ENCODE results near the gene ETV2. TPM values are rescaled to one million over a fixed set of nuclear protein-coding genes. Genes with fewer than 3 reads are reported as not detected.

The ETV2 gene
- total and polyA plus RNA-seq, 4 donors, result 0.17 to 1.8 (median 1.1) TPM

GRCh38 chr19:35655600-35655999, 14.1 kb downstream of the ETV2 start:
- Histone ChIP-seq H3K9me3 (ENCODE audit: control insufficient read depth in 4 of 4, low read length in 3 of 4) (no peaks in the 10 kb centered on the region), H3K9ac (ENCODE audit: low read depth in 1 of 2, low read length in 2 of 2) (no peak overlapping the region), H3K36me3 (ENCODE audit: control insufficient read depth in 4 of 4, insufficient read depth in 3 of 4, low read depth in 1 of 4, low read length in 3 of 4) (peaks cover 21 to 64% (median 31%) of the 10 kb centered on the region in 4 donors), H3K27me3 (ENCODE audit: control insufficient read depth in 4 of 4, insufficient read depth in 4 of 4, low read length in 3 of 4) (no peaks in the 10 kb centered on the region), H3K4me3 (ENCODE audit: low read depth in 1 of 3, low read length in 3 of 3) (no peak overlapping the region), H3K27ac (ENCODE audit: low read depth in 1 of 2, low read length in 2 of 2) (no peak overlapping the region), H3K4me1 (ENCODE audit: control insufficient read depth in 4 of 4, insufficient read depth in 4 of 4, low read length in 3 of 4) (peaks cover under 1 to 4% (median 3%) of the 10 kb centered on the region in 4 donors)
- TF ChIP-seq GABPA (IDR thresholded peaks at IDR 0.05 in 1 of 2, conservative IDR thresholded peaks at IDR 0.05 in 1 of 2), result no peak
- DNase-seq (ENCODE audit: low spot score), result no peak
- 93% methylated on average over 4 of the region's 4 CpGs for WGBS

- no peak overlapping the region for H3K27ac ChIP-seq (ENCODE audit: low read depth in 1 of 2, low read length in 2 of 2)
- no peak overlapping the region for H3K9ac ChIP-seq (ENCODE audit: low read depth in 1 of 2, low read length in 2 of 2)
- H3K27me3 ChIP-seq (ENCODE audit: control insufficient read depth in 4 of 4, insufficient read depth in 4 of 4, low read length in 3 of 4), result no peaks in the 10 kb centered on the region
- 89% methylated on average over 6 of the region's 6 CpGs for WGBS
- no peak overlapping the region for H3K4me3 ChIP-seq (ENCODE audit: low read depth in 1 of 3, low read length in 3 of 3)
- no peak for TF ChIP-seq MAX (IDR thresholded peaks at IDR 0.05)
- TF ChIP-seq GABPA (IDR thresholded peaks at IDR 0.05 in 1 of 2, conservative IDR thresholded peaks at IDR 0.05 in 1 of 2), result no peak
- DNase-seq (ENCODE audit: low spot score), result no peak
- peaks cover 18 to 55% (median 30%) of the 10 kb centered on the region in 4 donors for H3K36me3 ChIP-seq (ENCODE audit: control insufficient read depth in 4 of 4, insufficient read depth in 3 of 4, low read depth in 1 of 4, low read length in 3 of 4)
- no peaks in the 10 kb centered on the region for H3K9me3 ChIP-seq (ENCODE audit: control insufficient read depth in 4 of 4, low read length in 3 of 4)
- H3K4me1 ChIP-seq (ENCODE audit: control insufficient read depth in 4 of 4, insufficient read depth in 4 of 4, low read length in 3 of 4), result peaks cover 6 to 12% (median 9%) of the 10 kb centered on the region in 4 donors
These were observed 15.2 kb downstream of the ETV2 start for GRCh38 chr19:35656700-35657099.

- WGBS, result 92% methylated on average over 15 of the region's 15 CpGs
- Histone ChIP-seq H3K9me3 (ENCODE audit: control insufficient read depth in 4 of 4, low read length in 3 of 4) (no peaks in the 10 kb centered on the region), H3K27ac (ENCODE audit: low read depth in 1 of 2, low read length in 2 of 2) (no peak overlapping the region), H3K27me3 (ENCODE audit: control insufficient read depth in 4 of 4, insufficient read depth in 4 of 4, low read length in 3 of 4) (no peaks in the 10 kb centered on the region), H3K36me3 (ENCODE audit: control insufficient read depth in 4 of 4, insufficient read depth in 3 of 4, low read depth in 1 of 4, low read length in 3 of 4) (peaks cover 18 to 51% (median 29%) of the 10 kb centered on the region in 4 donors), H3K4me1 (ENCODE audit: control insufficient read depth in 4 of 4, insufficient read depth in 4 of 4, low read length in 3 of 4) (peaks cover 8 to 13% (median 12%) of the 10 kb centered on the region in 4 donors), H3K4me3 (ENCODE audit: low read depth in 1 of 3, low read length in 3 of 3) (no peak overlapping the region), H3K9ac (ENCODE audit: low read depth in 1 of 2, low read length in 2 of 2) (no peak overlapping the region)
- TF ChIP-seq JUND (IDR thresholded peaks at IDR 0.05) (no peak), FOXA1 (IDR thresholded peaks at IDR 0.05) (no peak), RXRA (IDR thresholded peaks at IDR 0.05) (no peak)
- DNase-seq (ENCODE audit: low spot score), result no peak
These were observed 16.6 kb downstream of the ETV2 start for GRCh38 chr19:35657904-35658700.

GRCh38 chr19:35661995-35662340, 20.4 kb downstream of the ETV2 start:
- H3K9me3 ChIP-seq (ENCODE audit: control insufficient read depth in 4 of 4, low read length in 3 of 4), result no peaks in the 10 kb centered on the region
- no peak overlapping the region for H3K9ac ChIP-seq (ENCODE audit: low read depth in 1 of 2, low read length in 2 of 2)
- H3K4me3 ChIP-seq (ENCODE audit: low read depth in 1 of 3, low read length in 3 of 3), result no peak overlapping the region
- H3K4me1 ChIP-seq (ENCODE audit: control insufficient read depth in 4 of 4, insufficient read depth in 4 of 4, low read length in 3 of 4), result peaks cover 8 to 13% (median 12%) of the 10 kb centered on the region in 4 donors
- peaks cover 12 to 27% (median 15%) of the 10 kb centered on the region in 4 donors for H3K36me3 ChIP-seq (ENCODE audit: control insufficient read depth in 4 of 4, insufficient read depth in 3 of 4, low read depth in 1 of 4, low read length in 3 of 4)
- DNase-seq (ENCODE audit: low spot score), result no peak
- peak overlapping the region in 1 of 2 donors; percentile 13 for H3K27ac ChIP-seq (ENCODE audit: low read depth in 1 of 2, low read length in 2 of 2)
- TF ChIP-seq RXRA (IDR thresholded peaks at IDR 0.05) (no peak), GABPA (IDR thresholded peaks at IDR 0.05 in 1 of 2, conservative IDR thresholded peaks at IDR 0.05 in 1 of 2) (no peak), EGR1 (IDR thresholded peaks at IDR 0.05; ENCODE audit: low read depth in 2 of 2) (no peak), REST (IDR thresholded peaks at IDR 0.05) (no peak), FOXA2 (IDR thresholded peaks at IDR 0.05) (no peak), HNF4A (conservative IDR thresholded peaks at IDR 0.05) (no peak), MAX (IDR thresholded peaks at IDR 0.05) (no peak), YY1 (IDR thresholded peaks at IDR 0.05) (no peak), FOXA1 (IDR thresholded peaks at IDR 0.05) (no peak), TAF1 (conservative IDR thresholded peaks at IDR 0.05) (no peak), RAD21 (IDR thresholded peaks at IDR 0.05) (no peak), ATF3 (IDR thresholded peaks at IDR 0.05) (no peak), SP1 (IDR thresholded peaks at IDR 0.05) (no peak), ZBTB33 (IDR thresholded peaks at IDR 0.05) (no peak), NR2F2 (IDR thresholded peaks at IDR 0.05) (no peak)
- H3K27me3 ChIP-seq (ENCODE audit: control insufficient read depth in 4 of 4, insufficient read depth in 4 of 4, low read length in 3 of 4), result no peaks in the 10 kb centered on the region
- 96% methylated on average over 6 of the region's 6 CpGs for WGBS

Data from liver (tissue), 9 donors.